ENCODE results near the gene MSANTD2. TPM values are rescaled to one million over a fixed set of nuclear protein-coding genes. Genes with fewer than 3 reads are reported as not detected.

Gene MSANTD2
- total and polyA plus RNA-seq, 9 of the 15 experiments (the other 6 are each of a cell fraction or from before 2014, with no cell fraction given), result 1.3 to 9.9 (median 5.3) TPM

DNA sequence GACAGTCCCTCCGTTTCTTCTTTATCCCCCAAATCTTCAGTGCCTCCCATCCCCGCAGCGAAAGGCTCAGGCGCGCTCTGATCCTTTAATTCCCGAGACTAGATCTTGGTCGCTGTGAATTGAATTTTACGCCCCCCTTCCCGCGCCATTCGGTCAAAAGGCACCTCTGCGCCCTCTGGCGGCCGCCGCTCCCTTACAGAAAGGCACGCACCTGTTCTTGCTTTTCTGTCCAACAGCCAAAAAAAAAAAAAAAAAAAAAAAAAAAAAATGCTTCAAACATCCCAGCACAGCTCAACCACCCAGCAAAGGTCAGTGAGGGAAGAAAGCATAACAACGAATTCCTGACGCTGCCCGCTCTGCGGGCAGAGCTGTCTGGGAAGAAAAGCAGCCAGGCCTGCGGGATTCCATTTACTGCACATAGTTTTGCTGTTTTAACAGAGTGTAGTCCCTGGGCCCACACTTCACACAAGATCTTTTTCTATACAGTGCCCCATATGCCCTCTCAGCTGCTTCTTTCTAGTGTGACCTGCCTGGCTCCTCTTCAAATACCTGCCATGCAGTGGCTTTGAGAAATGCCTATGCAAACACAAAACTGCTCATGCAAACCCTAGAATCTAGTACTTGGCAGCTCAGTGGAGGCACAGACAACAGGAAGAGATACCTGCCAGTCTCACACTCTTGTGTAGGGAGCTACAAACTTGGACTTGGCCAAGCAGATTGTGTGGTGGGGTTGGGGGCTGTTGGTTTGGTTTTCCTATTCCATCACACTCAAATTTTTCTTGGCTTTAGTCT lies 36.9 kb downstream of the MSANTD2 start (continued):
- TF ChIP-seq SNRNP70 (optimal IDR thresholded peaks at IDR 0.05; ENCODE audit: low read depth, low read length) (no peak), MEF2D (tag; conservative IDR thresholded peaks at IDR 0.05; ENCODE audit: low read depth) (no peak), SMC3 (conservative IDR thresholded peaks at IDR 0.05; ENCODE audit: insufficient read depth, low read depth, low read length) (peak; percentile 80), PHF8 (IDR thresholded peaks at IDR 0.05; ENCODE audit: borderline replicate concordance, low read length) (0 out of 2 replicates have a peak, but pooled peaks have one; percentile 1), TOE1 (IDR thresholded peaks at IDR 0.05; ENCODE audit: borderline replicate concordance) (0 out of 2 replicates have a peak, but pooled peaks have one; percentile 26), TOE1 (CRISPR knock-in tag; IDR thresholded peaks at IDR 0.05; ENCODE audit: borderline replicate concordance, low read depth) (no peak), DIDO1 (tag; IDR thresholded peaks at IDR 0.05; ENCODE audit: low read depth) (0 out of 2 replicates have a peak, but pooled peaks have one; percentile 33), CXXC5 (CRISPR knock-in tag; IDR thresholded peaks at IDR 0.05) (peak; percentile 51; the same call in 1 of the 2 replicates), MAZ (CRISPR knock-in tag; conservative IDR thresholded peaks at IDR 0.05 in 1 of 2, IDR thresholded peaks at IDR 0.05 in 1 of 2) (peak in 1 of 2 experiments; percentile 30; a peak in 1 of 4 replicates), STAG1 (CRISPR knock-in tag; IDR thresholded peaks at IDR 0.05; ENCODE audit: borderline replicate concordance) (no peak), YY1 (IDR thresholded peaks at IDR 0.05; ENCODE audit: borderline replicate concordance in 1 of 3, control insufficient read depth in 1 of 3, extremely low read depth in 1 of 3, insufficient read depth in 3 of 3, insufficient read length in 1 of 3, insufficient replicate concordance in 2 of 3, low read depth in 1 of 3, low read length in 2 of 3) (peak in 2 of 3 experiments; percentile 40 to 47), TEAD4 (IDR thresholded peaks at IDR 0.05; ENCODE audit: low read length) (0 out of 2 replicates have a peak, but pooled peaks have one; percentile 17), TEAD4 (CRISPR knock-in tag; IDR thresholded peaks at IDR 0.05; ENCODE audit: borderline replicate concordance) (no peak), HDAC1 (IDR thresholded peaks at IDR 0.05) (0 out of 4 replicates have a peak, but pooled peaks of 1 of the 2 experiments have one; percentile 24), BCOR (IDR thresholded peaks at IDR 0.05) (0 out of 2 replicates have a peak, but pooled peaks have one; percentile 13), SMARCA4 (IDR thresholded peaks at IDR 0.05) (0 out of 2 replicates have a peak, but pooled peaks have one; percentile 20), MYC (IDR thresholded peaks at IDR 0.05; ENCODE audit: low read depth, low read length) (peak; percentile 61), MYC (CRISPR knock-in tag; IDR thresholded peaks at IDR 0.05; ENCODE audit: borderline replicate concordance, low read depth) (no peak), NR3C1 (CRISPR knock-in tag; IDR thresholded peaks at IDR 0.05) (no peak), LCOR (CRISPR knock-in tag; IDR thresholded peaks at IDR 0.05) (peak; percentile 61; the same call in 1 of the 2 replicates), GTF2F1 (IDR thresholded peaks at IDR 0.05; ENCODE audit: low read depth, low read length) (no peak)
- TF ChIP-seq, protein P1, sequence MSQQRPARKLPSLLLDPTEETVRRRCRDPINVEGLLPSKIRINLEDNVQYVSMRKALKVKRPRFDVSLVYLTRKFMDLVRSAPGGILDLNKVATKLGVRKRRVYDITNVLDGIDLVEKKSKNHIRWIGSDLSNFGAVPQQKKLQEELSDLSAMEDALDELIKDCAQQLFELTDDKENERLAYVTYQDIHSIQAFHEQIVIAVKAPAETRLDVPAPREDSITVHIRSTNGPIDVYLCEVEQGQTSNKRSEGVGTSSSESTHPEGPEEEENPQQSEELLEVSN (IDR thresholded peaks at IDR 0.05; ENCODE audit: borderline replicate concordance in 1 of 2, extremely low read depth in 1 of 2, insufficient read depth in 1 of 2, insufficient read length in 1 of 2, low read depth in 1 of 2, low read length in 1 of 2, poor library complexity in 1 of 2, severe bottlenecking in 1 of 2), result peak in 1 of 2 experiments; percentile 52
- TF ChIP-seq, protein P2, sequence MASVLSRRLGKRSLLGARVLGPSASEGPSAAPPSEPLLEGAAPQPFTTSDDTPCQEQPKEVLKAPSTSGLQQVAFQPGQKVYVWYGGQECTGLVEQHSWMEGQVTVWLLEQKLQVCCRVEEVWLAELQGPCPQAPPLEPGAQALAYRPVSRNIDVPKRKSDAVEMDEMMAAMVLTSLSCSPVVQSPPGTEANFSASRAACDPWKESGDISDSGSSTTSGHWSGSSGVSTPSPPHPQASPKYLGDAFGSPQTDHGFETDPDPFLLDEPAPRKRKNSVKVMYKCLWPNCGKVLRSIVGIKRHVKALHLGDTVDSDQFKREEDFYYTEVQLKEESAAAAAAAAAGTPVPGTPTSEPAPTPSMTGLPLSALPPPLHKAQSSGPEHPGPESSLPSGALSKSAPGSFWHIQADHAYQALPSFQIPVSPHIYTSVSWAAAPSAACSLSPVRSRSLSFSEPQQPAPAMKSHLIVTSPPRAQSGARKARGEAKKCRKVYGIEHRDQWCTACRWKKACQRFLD (CRISPR knock-in tag; IDR thresholded peaks at IDR 0.05), result no peak
